CD4-positive, alpha-beta T cell treated with Interleukin-6 at 100 ng/mL for 8 hours (primary cell): Measurements from ENCODE around the gene MAN1C1.

ENCODE experiments used
- DNase-seq: peaks from one replicate; pipeline ENCODE4 v3.0.0-alpha.2; 2020; ENCODE audit warnings: mixed read lengths, low spot score

Gene MAN1C1

GRCh38 chr1:25818569-25818968 lies 202.0 kb downstream of the MAN1C1 start:
- no peak for DNase-seq

DNA sequence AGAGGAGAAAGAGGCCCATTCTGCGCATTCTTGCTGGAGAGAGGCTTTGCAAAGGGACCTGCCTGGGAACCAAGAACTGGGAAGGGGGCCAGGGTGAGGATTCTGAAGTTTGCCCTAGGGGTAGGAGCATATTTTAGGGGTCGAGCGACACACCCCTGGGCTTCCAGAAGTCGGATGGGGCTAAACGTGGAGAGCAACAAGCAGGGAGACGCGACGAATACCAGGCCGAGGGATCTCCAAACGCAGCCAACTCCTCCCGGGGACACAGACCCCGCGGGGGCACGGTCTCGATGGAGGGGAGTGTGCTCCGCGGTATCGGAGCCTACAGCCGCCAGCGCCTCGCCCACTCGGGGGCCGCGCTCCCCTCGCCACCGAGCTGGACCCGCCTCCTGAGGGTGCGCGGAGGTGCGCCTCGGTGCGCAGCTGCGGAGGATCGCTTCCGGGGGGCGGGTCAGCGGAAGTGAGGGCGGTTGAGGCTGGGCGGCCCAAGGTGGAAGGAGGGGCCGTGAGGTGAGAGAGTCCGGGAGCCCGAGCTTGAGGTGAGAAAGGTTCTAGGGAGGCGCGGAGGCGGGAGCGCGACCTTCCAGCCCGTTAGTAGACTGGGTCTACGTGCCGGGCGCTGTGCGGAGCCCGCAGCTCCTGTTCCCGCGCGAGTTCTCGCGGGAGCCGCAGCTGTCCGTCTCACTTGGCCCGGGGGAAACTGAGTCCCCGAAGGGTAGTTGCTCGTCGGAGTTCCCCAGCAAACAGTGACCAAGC lies 203.1 kb downstream of the MAN1C1 start, which contains the start of gene MTFR1L:
Gene MTFR1L, plus strand, starts transcription at position 464 of the 756 bp plus-strand sequence. CDS start 3,151 bp downstream, outside the sequence.
- DNase-seq = peak; percentile 93

GRCh38 chr1:25820247-25821111 lies 203.9 kb downstream of the MAN1C1 start:
- DNase-seq = peak; percentile 67

- DNase-seq = no peak
These were observed 204.5 kb downstream of the MAN1C1 start for GRCh38 chr1:25821112-25821476.

GRCh38 chr1:25821630-25822091 lies 205.1 kb downstream of the MAN1C1 start:
- DNase-seq = no peak

DNA sequence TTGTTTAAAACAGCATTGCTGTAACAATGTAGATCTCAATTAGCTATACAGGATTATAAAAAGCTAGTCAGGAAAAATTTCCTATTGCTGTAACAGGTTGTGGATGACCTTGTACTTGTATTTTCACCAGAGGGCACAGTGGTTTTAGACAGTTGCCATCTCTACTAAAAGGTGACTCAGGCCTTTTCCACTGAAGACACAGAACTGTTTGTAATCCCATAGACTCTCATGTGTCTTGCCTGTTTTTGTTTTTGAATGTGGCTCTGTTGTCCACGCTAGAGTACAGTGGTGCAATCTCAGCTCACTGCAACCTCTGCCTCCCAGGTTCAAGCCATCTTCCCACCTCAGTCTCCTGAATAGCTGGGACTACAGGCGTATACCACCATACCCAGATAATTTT lies 209.0 kb downstream of the MAN1C1 start:
- DNase-seq = no peak

DNA sequence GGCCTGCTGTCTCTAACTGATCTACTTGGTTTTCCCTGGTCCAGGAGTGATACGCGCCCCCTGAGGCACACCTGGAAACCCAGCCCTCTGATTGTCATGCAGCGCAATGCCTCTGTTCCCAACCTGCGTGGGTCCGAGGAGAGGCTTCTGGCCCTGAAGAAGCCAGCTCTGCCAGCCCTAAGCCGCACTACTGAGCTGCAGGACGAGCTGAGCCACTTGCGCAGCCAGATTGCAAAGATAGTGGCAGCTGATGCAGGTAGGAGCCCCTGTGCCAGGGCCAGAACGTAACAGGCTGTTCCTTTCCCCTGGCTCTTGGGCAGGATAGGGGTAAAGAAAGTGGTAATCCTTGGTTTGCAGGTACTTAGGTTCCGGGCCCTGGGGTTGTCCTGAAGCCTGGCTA lies 210.0 kb downstream of the MAN1C1 start:
- DNase-seq = no peak

DNA sequence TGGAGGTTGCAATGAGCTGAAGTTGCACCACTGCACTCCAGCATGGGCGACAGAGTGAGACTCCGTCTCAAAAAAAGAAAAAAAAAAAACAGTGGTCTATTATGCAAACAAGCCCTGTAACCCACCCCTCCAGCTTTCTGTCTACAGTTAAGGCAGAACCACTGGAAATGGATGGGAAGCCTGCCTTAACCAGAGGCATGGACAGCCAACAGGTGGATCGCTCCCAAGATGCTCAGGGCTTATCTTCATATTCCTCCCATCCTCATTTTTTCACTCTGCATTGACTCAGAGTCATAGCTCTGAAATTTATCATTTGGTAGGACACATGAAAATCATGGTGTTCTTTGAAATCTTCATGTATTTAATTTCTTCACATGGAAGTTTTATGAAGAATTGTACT lies 211.9 kb downstream of the MAN1C1 start:
- no peak for DNase-seq

GRCh38 chr1:25829046-25829445 lies 212.5 kb downstream of the MAN1C1 start:
- DNase-seq = no peak

DNA sequence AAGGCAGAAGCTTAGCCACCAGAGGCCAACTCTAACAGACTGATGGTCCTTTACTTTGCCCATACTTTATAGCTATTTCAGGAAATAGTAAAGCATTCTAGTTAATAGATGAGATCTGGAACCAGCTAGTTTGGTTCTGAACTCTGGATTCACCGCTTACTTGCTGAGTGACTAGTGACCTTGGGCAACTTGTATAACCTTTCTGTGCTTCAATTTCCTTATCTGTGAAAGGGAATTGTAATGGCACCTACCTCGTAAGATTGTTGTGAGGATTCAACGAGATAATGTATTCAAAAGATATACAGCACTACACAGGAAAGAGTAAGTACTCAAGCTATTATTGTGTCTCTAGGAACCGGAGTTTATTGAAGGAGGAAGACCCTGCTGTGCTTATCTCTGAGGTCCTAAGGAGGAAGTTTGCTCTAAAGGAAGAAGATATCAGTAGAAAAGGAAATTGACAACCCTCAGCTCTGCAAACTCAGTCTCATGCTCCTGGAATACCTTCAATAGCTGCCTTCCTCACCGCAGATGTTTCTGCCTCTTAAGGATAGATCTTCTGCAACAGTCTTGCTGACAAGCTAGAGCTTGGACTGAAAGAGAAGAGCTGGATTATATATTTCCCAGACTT lies 215.1 kb downstream of the MAN1C1 start:
- no peak for DNase-seq

GRCh38 chr1:25832336-25833037 lies 215.9 kb downstream of the MAN1C1 start:
- no peak for DNase-seq

GRCh38 chr1:25833158-25833557 lies 216.6 kb downstream of the MAN1C1 start:
- no peak for DNase-seq
